ENCODE data around the gene SPRR1B. TPM values are rescaled to one million over a fixed set of nuclear protein-coding genes. Genes with fewer than 3 reads are reported as not detected.

Gene SPRR1B
- total RNA-seq, 2 donors from 2014 or later = not detected

DNA sequence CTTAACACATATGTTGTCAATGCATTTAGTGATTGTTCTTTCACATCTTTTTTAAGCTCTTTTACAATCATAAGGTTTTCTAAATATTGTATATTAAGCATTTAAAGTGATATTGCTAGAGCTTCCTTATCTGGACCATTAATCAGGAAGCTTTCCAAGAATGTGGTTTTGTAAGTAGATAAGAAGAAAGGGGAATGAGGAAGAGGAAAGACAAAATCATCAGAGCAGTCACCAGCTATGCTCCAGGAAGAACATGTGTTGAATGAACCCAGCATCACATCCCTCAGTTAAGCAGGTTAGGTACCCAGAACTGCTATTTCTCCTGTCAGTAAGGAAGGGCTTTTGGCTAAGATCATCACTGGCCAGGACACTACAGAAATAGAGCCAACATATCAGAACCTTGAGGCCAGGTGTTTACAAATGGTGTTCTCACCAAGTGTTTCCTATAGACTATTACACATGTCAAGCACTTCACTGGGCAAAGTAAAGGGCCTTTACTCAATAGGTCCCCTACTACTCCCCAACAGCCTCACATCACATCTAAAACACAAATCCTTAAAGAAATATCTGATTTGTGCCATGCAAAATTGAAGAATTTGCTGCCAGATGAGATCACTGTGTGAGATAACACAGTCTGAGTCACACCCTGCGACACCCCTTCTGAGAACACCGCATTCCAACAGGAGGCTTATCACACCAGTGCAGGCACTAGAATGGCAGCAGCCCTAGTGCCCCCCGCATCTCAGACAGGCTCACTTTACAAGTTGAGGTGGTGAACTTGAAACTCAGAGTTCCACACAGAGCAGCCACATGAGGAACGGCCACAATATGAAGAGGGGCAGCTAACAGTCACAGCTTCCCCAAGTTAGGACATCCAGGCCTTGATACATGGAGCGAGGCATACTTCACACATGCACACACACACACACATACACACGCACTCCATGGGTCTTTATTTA lies 28.1 kb downstream of the SPRR1B start:
- DNase-seq = no peak
- H3K4me3 Mint-ChIP-seq = no peak overlapping the region

DNA sequence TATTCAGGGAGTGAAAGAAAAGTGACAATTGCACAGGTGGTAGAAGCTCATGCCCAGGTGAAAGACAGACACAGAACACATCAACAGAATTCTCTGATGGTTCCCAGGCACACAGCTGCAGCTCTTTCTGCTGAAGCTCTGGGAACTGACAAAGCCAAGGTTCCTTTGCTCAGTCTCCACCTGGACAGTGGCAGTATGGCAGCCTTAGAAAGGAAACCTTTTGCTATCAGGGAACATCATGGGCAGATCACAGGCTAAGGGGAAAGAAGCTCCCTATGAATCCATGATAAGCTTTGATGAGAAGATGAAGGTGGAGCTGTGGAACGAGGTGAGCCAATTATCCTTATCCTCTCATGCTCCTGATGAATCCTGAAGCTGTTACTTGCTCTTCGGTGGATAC lies 39.2 kb downstream of the SPRR1B start:
- WGBS, 2 experiments (ENCODE audit: insufficient coverage in 1 of 2, insufficient read length in 1 of 2) = 63% methylated on average over 1 of the region's 2 CpGs; no CpG with 5 or more reads in 1 of the 2 experiments

More for the DNA sequence above, 28.1 kb downstream of the SPRR1B start:
- H3K4me1 Mint-ChIP-seq = peaks cover 3% of the 10 kb centered on the region
- WGBS, 2 experiments (ENCODE audit: insufficient coverage in 1 of 2, insufficient read length in 1 of 2) = 84 to 91% methylated on average over 3 to 6 of the region's 6 CpGs
- H3K27me3 Mint-ChIP-seq (ENCODE audit: insufficient read depth) = no peaks in the 10 kb centered on the region
- no peaks in the 10 kb centered on the region for H3K36me3 Mint-ChIP-seq (ENCODE audit: low read depth)
- no peaks in the 10 kb centered on the region for H3K27me3 ChIP-seq (ENCODE audit: control insufficient read depth, insufficient read depth, low read length, poor library complexity, severe bottlenecking)
- no peaks in the 10 kb centered on the region for H3K4me1 ChIP-seq (ENCODE audit: control insufficient read depth, insufficient read depth, low read length)
- no peaks in the 10 kb centered on the region for H3K9me3 Mint-ChIP-seq
- no peak overlapping the region for H3K27ac Mint-ChIP-seq
- no peak overlapping the region for H3K4me3 ChIP-seq (ENCODE audit: low read length)
- no peak for TF ChIP-seq CTCF (conservative IDR thresholded peaks at IDR 0.05)
- no peaks in the 10 kb centered on the region for H3K9me3 ChIP-seq (ENCODE audit: control insufficient read depth, low read length)
- H3K36me3 ChIP-seq (ENCODE audit: control insufficient read depth, insufficient read depth, low read length) = no peaks in the 10 kb centered on the region
- no peak overlapping the region for H3K9ac ChIP-seq (ENCODE audit: extremely low read depth, low read length, poor library complexity, severe bottlenecking)
- H3K27ac ChIP-seq (ENCODE audit: low read depth, low read length) = no peak overlapping the region

DNA sequence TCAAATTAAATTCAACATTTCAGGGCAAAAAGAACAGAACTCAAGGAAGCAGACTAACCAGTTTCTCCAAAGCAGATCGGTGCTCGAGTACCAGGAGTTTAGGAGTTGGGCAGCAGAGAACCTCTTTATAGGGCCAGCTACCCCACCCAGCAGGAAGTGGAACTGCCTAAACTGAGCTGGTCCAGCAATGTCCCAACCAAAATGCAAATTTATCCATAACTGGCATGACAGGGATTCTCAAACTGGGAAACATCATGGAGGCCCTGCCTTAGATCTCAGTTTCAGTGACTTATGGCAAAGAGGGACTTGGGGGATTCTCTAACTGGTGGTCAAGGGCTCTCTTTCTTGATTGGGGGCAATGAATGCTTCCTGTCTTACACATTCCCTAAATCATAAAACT lies 40.5 kb downstream of the SPRR1B start, which contains the start of gene SPRR2B:
TSS of gene SPRR2B (minus strand) at position 101 of the 400 bp plus-strand sequence. CDS start 772 bp downstream, outside the sequence.
- H3K9ac ChIP-seq (ENCODE audit: extremely low read depth, low read length, poor library complexity, severe bottlenecking) = no peak within 1 kb of the TSS
- WGBS, 2 experiments (ENCODE audit: insufficient coverage in 1 of 2, insufficient read length in 1 of 2) = 34% methylated on average over 2 of the region's 2 CpGs; no CpG with 5 or more reads in 1 of the 2 experiments

More for the DNA sequence above, 39.2 kb downstream of the SPRR1B start:
- no peaks in the 10 kb centered on the region for H3K4me1 Mint-ChIP-seq
- H3K4me3 Mint-ChIP-seq = no peak overlapping the region
- no peaks in the 10 kb centered on the region for H3K9me3 Mint-ChIP-seq
- H3K9ac ChIP-seq (ENCODE audit: extremely low read depth, low read length, poor library complexity, severe bottlenecking) = no peak overlapping the region
- H3K27ac Mint-ChIP-seq = no peak overlapping the region
- peak; percentile 43 for TF ChIP-seq CTCF (conservative IDR thresholded peaks at IDR 0.05)
- H3K36me3 Mint-ChIP-seq (ENCODE audit: low read depth) = no peaks in the 10 kb centered on the region
- no peak for DNase-seq
- peaks cover 4% of the 10 kb centered on the region for H3K27me3 Mint-ChIP-seq (ENCODE audit: insufficient read depth)
- no peak overlapping the region for H3K27ac ChIP-seq (ENCODE audit: low read depth, low read length)
- H3K9me3 ChIP-seq (ENCODE audit: control insufficient read depth, low read length) = no peaks in the 10 kb centered on the region
- no peak overlapping the region for H3K4me3 ChIP-seq (ENCODE audit: low read length)
- no peaks in the 10 kb centered on the region for H3K36me3 ChIP-seq (ENCODE audit: control insufficient read depth, insufficient read depth, low read length)
- H3K4me1 ChIP-seq (ENCODE audit: control insufficient read depth, insufficient read depth, low read length) = no peaks in the 10 kb centered on the region
- no peaks in the 10 kb centered on the region for H3K27me3 ChIP-seq (ENCODE audit: control insufficient read depth, insufficient read depth, low read length, poor library complexity, severe bottlenecking)

More for the DNA sequence above, 40.5 kb downstream of the SPRR1B start, which contains the start of gene SPRR2B:
- Histone ChIP-seq H3K27ac (ENCODE audit: low read depth, low read length) (no peak within 1 kb of the TSS), H3K4me3 (ENCODE audit: low read length) (no peak within 1 kb of the TSS), H3K4me1 (ENCODE audit: control insufficient read depth, insufficient read depth, low read length) (no peaks in the 10 kb centered on the region), H3K36me3 (ENCODE audit: control insufficient read depth, insufficient read depth, low read length) (no peaks in the 10 kb centered on the region), H3K27me3 (ENCODE audit: control insufficient read depth, insufficient read depth, low read length, poor library complexity, severe bottlenecking) (no peaks in the 10 kb centered on the region), H3K9me3 (ENCODE audit: control insufficient read depth, low read length) (no peaks in the 10 kb centered on the region)
- TF ChIP-seq CTCF (conservative IDR thresholded peaks at IDR 0.05) = no peak
- Mint-ChIP-seq H3K9me3 (no peaks in the 10 kb centered on the region), H3K27me3 (ENCODE audit: insufficient read depth) (no peaks in the 10 kb centered on the region), H3K36me3 (ENCODE audit: low read depth) (no peaks in the 10 kb centered on the region), H3K4me1 (no peaks in the 10 kb centered on the region), H3K27ac (no peak within 1 kb of the TSS), H3K4me3 (no peak within 1 kb of the TSS)
- DNase-seq = no peak

All from endodermal cell (in vitro differentiated cells).